Right cardiac atrium (tissue), 5 donors: ENCODE measurements around the gene PADI1. TPM values are rescaled to one million over a fixed set of nuclear protein-coding genes. Genes with fewer than 3 reads are reported as not detected.

Source experiments
- ATAC-seq, 2 donors: fragments of 200-7000 bp; cut with Tn5 transposase; one replicate each; pipeline versions ENCODE4 v1.8.0 to v1.9.1; 2020; ENCODE audit warnings: moderate library complexity in 2 of 2, mild to moderate bottlenecking in 1 of 2
- DNase-seq, 3 donors: peaks; one replicate each; pipeline ENCODE4 v3.0.0-alpha.2; 2020
- H3K27ac ChIP-seq: one replicate; pipeline ENCODE4 v1.5.1; 2013; ENCODE audit warnings: mild to moderate bottlenecking, low read length, control low read depth, moderate library complexity
- H3K27me3 ChIP-seq: one replicate; pipeline ENCODE4 v1.6.1; 2013; ENCODE audit not compliant: control insufficient read depth, insufficient read depth
- H3K4me1 ChIP-seq: one replicate; pipeline ENCODE4 v1.6.1; 2013; ENCODE audit warnings: low read length; ENCODE audit not compliant: control insufficient read depth, insufficient read depth
- H3K4me3 ChIP-seq: one replicate; pipeline ENCODE4 v1.5.1; 2013; ENCODE audit warnings: low read length, control low read depth
- H3K9me3 ChIP-seq: one replicate; pipeline ENCODE4 v1.6.1; 2013; ENCODE audit warnings: low read length; ENCODE audit not compliant: control insufficient read depth
- WGBS: extraction: QIAGEN DNeasy Blood & Tissue Kit; methylation state at CpG from one replicate; pipeline ENCODE4 v1.1.7; 2013; 5-methylcytosine and 5-hydroxymethylcytosine counted together
- intact Hi-C, 4 donors: fragments of 100-400 bp; cut with DNase I; formaldehyde crosslinking; loops; one replicate each; pipeline versions ENCODE4 v1.11.0 to v1.14.0; 2022 to 2023
- polyA plus RNA-seq: library from polyadenylated mRNA; stranded (reverse); fragments of 200-250 nt; gene quantifications from one replicate; pipeline ENCODE4 v1.2.3, GENCODE V29; 2013
- total RNA-seq, 4 donors: library from RNA; stranded (reverse); fragmentation: NEBNext Ultra II Directional; extraction: Animal tissue kit (Norgen Biotek cat#: 25700); gene quantifications; one replicate each; pipeline ENCODE4 v1.2.1, GENCODE V29; 2021
- donor health status: healthy with polysubstance abuse.
- donor health status: DM: no; HTN: yes; CAD: no.
- donor health status: DM: no; HTN: no; CAD: no.
- donor health status: DM: no; HTN: yes; CAD: no; lungs with severe emphysema.
- donor health status: DM: yes; HTN: yes; CAD: no.

Gene PADI1
- total and polyA plus RNA-seq, 5 donors = not detected

DNA sequence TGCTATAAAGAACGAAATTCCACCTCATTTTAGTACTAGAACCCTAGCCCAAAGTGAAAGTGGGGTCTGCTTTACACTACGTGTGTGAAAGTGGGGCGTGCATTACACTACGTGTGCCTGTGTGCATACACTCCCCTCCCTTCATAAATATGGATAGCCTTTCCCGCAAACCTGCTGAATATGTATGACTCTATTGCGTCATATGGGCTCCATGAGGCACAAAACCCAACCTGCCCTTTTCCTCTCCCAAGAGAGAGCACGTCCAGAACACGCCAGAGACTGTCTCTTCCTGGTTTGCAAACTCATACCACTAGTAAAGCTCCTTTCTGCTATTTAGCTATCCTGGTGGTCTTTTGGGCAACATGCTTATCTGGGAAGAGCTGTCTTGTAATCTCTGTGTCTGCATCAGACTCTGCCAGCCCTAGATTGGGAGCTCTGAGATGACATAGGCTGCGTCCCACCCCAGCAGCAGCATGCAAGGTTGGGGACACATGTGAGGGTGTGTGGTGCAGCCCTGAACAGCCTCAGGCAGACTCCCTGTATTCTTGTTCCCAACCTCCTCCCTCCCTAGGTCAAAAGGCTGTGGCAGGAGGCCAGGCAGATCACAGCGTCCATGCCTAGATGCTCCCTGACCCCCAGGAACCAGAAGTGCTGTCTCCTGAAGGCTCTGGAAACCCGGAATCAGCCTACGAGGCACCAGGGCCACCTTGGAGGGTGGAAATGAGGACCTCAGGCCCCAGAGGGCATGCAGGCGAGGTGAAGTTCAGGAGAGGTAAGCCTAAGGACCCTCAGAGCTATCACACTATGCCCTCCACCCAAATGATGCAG is 12.3 kb upstream of the PADI1 start:
- intact Hi-C loops = no loop called here
- 72% methylated on average over 13 of the region's 13 CpGs for WGBS
- Histone ChIP-seq H3K4me1 (no peaks in the 10 kb centered on the region), H3K9me3 (no peaks in the 10 kb centered on the region), H3K27ac (no peak overlapping the region), H3K4me3 (no peak overlapping the region), H3K27me3 (no peaks in the 10 kb centered on the region)
- ATAC-seq (no peak), DNase-seq (no peak)

DNA sequence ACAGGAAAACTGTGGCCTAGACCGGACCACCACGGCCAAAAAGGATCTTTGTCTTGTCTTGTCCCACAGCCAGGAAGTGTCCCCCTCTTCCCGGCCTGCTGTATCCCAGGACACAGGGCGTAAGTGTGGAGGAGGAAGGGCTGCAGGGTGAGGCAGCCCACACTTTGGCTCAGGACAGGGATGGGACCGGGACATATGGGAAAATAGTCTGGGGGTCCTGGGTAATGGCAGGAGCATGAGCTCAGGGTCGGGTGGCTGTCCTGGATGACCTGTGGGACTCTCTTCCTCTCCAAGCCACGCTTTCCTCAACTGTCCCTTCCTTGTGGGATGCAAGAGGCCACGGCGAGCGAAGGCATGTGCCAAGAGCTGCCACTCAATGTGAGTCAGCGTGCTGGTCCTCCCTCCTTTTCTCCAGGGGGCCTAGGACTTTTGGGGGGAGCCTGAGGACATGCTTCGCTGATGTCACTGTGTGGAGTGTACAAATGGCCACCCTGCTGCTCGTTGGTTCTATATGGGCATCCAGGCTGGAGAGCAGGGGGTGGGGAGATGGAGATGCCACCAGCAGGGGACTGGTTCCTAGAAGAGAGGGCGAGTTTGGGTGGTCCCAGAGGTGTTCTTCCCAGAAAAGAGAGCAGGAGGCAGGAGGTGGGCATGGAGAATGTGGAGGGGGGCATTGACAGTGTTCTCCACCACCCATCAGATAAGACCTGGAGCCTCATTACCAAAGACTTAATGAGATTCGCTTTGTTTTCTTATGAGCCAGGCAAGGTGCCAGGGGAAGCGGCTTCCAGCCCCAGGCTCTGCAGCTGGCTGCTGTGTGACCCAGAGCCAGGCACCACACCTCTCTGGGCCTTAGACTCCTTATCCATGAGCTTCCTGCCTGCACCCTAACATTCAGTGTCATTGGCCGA is 11.5 kb upstream of the PADI1 start:
- Histone ChIP-seq H3K27ac (no peak overlapping the region), H3K4me1 (no peaks in the 10 kb centered on the region), H3K4me3 (no peak overlapping the region), H3K27me3 (no peaks in the 10 kb centered on the region), H3K9me3 (no peaks in the 10 kb centered on the region)
- DNase-seq = no peak
- 66% methylated on average over 17 of the region's 17 CpGs for WGBS
- intact Hi-C loops = no loop called here
- no peak for ATAC-seq

DNA sequence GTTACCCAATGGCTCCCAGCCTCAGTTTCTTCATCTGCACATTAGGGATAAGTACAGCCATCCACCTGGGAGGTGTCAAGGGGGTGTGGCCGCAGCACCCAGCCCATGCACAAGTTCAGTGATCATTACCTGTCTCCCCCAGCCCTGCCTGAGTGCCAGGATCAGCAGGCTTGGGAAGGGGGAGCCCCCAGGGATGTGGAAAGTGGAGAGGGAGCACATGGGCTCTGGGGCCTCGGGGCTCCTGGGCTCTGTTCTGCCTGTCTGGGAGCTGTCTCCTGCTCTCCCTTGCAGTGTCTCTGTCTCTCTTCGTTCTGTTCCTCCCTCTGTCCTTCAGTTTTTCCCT is 10.8 kb upstream of the PADI1 start:
- H3K9me3 ChIP-seq = no peaks in the 10 kb centered on the region
- H3K27me3 ChIP-seq = no peaks in the 10 kb centered on the region
- WGBS = 75% methylated on average over 3 of the region's 3 CpGs
- DNase-seq (no peak), ATAC-seq (no peak)
- H3K27ac ChIP-seq = no peak overlapping the region
- no peak overlapping the region for H3K4me3 ChIP-seq
- intact Hi-C loops = no loop called here
- no peaks in the 10 kb centered on the region for H3K4me1 ChIP-seq

DNA sequence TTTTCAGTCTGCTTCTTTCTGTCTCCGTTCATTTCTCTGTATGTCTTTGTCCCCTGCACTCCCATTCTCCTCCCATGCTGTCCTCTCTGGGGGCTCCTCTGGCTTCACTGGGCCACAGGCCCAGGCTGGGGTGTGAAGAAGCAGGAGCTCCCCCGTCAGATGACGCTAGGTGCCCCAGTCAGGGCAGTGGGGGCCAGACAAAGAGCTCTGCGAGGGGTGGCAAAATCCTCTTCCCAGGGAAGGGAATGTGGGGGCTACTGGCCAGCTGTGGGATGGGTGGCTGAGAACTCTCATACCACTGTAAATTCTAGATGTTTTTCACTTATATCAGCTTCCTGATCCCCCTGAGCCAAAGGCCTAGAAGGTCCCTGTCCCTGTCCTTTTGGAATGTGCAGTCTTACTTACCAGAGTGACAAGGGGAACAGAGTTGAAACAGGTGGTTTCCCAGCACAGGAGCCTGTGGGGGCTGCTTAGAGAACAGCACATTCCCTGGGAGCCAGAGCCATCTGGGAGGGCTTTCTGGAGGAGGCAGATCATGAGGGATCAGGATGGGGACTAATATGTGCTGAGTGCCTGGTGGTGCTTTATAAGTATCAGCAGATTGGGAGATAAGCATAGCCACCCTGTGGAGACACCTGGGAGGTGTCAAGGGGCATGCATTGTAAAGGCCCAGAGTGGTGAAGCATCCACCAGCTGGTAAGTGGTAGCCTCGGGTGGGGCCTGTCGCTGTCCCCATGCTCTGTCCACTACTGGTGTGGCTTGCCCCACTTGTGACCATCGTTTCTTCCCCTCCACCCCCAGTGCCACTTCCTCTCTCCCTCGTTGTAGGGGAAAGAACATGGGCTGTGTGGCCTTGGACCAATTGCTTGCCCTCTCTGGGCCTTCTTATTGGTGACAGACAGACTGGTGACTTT is 10.1 kb upstream of the PADI1 start:
- no peaks in the 10 kb centered on the region for H3K27me3 ChIP-seq
- H3K4me1 ChIP-seq = no peaks in the 10 kb centered on the region
- DNase-seq (no peak), ATAC-seq (no peak)
- no peak overlapping the region for H3K27ac ChIP-seq
- WGBS = 64% methylated on average over 8 of the region's 8 CpGs
- H3K9me3 ChIP-seq = no peaks in the 10 kb centered on the region
- H3K4me3 ChIP-seq = no peak overlapping the region
- intact Hi-C loops = no loop called here

DNA sequence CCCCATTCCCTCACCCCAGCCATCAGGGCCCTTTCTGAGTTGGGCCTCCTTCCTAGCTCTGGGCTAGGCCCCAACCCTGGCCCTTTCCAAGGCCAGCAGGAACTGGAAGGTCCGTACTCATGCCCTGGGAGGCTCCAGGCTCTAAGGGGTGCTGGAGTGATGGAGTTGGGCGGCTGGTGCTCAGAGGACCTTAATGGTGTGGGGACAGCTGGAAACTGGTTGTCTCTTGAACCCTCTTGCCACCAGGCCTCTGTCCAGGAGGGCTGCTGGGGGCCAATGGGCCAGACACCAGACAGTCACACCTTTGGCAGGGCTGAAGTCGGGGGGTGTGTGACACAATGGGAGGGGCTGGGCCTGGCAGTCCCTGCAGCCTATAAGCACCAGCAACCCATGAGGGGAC is 9.2 kb upstream of the PADI1 start:
- H3K27me3 ChIP-seq = no peaks in the 10 kb centered on the region
- DNase-seq = no peak

DNA sequence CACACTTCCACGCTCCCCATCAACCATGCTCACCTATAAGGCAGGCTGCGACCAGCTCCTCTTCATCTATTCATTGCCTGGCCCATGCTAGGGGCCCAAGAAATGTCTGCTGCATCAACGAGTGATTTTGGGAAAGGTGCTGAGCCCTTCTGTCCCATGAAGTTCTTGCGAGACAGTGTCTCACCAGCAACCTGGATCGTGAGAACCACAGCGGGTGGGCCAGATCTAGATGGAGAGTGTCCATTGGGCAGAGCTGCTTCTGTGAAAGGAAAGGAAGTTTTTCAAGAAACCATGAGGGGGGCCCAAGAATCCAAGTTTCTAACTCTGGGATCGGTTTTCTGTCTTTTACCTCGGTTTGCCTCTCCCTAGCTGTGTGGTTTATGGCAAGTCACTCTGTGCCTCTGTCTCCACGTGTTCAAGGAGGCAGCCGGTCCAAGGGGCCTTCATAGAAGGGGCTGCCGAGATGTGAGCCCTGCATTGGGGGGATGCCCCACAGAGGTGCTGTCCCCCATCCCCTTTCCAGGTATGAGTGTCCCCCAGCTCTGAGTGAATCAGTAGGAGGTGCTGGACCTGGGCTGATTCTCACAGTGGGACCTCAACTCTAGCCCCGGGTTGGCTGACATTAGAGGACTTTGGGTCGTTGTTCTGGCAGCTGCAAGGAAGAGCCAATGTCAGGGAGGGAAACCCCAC is 8.3 kb upstream of the PADI1 start:
- Histone ChIP-seq H3K4me1 (no peaks in the 10 kb centered on the region), H3K4me3 (no peak overlapping the region), H3K9me3 (no peaks in the 10 kb centered on the region), H3K27me3 (no peaks in the 10 kb centered on the region), H3K27ac (no peak overlapping the region)
- WGBS = 87% methylated on average over 13 of the region's 13 CpGs
- DNase-seq (no peak), ATAC-seq (no peak)
- intact Hi-C loops = no loop called here

More for the DNA sequence above, 9.2 kb upstream of the PADI1 start:
- no peak overlapping the region for H3K27ac ChIP-seq
- no peaks in the 10 kb centered on the region for H3K9me3 ChIP-seq
- 77% methylated on average over 3 of the region's 3 CpGs for WGBS
- no peak for ATAC-seq
- H3K4me3 ChIP-seq = no peak overlapping the region
- H3K4me1 ChIP-seq = no peaks in the 10 kb centered on the region
- intact Hi-C loops = no loop called here

DNA sequence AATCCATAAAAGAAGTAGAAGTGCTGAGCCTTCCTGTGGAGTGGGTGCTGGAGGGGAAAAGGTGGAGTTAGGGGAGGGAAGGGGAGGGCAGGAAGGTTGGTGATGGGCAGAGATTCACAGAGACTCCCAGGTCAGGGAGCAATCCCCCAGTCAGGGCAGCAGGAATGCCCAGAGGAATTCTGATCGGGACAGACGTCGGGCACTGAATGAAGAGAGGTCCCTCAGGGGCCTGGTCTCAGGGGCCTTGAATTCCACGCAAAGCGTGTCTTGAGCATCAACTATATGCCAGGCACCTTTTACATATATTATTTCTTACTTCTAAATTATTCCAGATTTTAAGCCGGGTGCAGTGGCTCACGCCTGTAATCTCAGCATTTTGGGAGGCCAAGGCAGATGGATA is 7.2 kb upstream of the PADI1 start:
- intact Hi-C loops = no loop called here
- Histone ChIP-seq H3K27me3 (no peaks in the 10 kb centered on the region), H3K9me3 (no peaks in the 10 kb centered on the region), H3K4me3 (no peak overlapping the region), H3K27ac (no peak overlapping the region), H3K4me1 (no peaks in the 10 kb centered on the region)
- 82% methylated on average over 7 of the region's 7 CpGs for WGBS
- ATAC-seq (no peak), DNase-seq (no peak)

DNA sequence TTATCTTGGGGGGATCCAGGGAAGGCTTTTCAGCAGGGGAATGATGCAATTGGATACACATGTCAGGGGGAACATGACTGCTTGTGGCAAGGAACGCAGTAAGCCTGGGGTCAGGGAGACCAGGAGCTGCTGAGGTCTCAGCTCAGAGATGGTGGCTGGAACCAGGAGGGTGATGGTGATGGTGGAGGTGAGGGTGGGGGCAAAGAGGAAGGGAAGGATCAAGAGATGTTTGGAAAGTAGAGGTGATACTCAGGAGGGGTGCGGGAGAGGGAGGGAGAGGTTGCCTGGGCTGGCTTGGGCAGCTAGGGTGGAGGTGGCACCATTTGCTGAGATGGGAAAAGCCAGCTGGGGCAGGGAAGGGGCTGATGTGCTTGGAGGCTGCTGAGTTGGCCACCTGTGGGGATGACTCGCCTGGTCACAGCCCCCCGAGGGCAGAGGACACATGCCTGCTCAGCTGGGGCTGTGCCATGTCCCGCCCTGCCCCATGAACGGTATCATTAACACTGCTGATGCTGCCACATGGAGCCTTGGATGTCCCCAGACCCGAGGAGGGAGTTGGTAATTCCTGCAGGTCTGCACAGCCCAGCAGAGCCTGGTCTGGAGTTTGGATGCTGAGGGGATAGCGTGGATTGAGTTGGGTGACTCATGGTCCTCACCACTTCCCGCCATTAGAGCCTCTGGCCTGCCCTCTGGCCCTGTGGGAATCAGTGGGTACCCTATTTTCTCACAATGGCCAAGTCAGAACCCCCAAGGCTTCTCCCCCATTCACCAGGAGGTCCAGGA is 6.3 kb upstream of the PADI1 start:
- ATAC-seq = no peak
- Histone ChIP-seq H3K4me3 (no peak overlapping the region), H3K9me3 (no peaks in the 10 kb centered on the region), H3K27ac (no peak overlapping the region), H3K4me1 (no peaks in the 10 kb centered on the region), H3K27me3 (no peaks in the 10 kb centered on the region)
- WGBS = 71% methylated on average over 9 of the region's 9 CpGs
- intact Hi-C loops = no loop called here
- no peak for DNase-seq

DNA sequence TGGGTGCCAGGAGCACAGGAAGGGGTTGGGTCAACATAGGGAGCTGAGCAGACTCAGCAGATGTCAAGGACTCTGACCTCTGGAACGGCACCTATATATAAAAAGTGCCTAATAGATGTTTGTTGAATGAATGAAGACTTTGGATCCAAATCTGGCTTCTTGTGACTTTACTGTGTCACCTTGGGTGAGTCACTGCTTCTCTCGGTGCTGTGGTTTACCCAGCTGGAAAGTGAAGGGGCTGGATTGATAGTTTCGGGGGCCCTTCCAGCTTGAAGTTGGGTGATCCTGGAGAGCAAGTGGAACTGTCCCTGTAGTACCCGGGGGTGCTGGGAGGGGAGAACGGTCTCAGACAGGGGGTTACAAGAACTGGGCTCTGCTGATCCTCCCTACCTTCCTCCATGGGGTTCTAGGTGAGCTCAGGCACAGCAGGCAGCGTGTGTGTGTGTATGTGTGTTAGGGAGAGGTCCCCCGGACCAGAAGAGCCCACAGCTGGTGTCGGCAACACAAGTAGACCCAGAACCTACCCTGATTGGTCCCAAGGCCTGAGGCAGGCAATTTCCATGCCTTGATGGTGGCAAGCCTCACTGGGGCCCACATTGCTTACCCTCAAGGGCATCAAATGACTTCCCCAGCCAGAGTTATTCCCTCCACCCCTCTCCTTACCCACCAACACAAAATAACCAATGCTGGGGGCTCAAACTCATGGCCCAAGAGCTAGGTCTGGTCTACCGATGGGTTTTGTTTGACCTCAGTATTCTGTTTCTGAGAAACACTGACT is 5.5 kb upstream of the PADI1 start:
- no peak for DNase-seq
- Histone ChIP-seq H3K4me1 (no peaks in the 10 kb centered on the region), H3K27ac (no peak overlapping the region), H3K9me3 (no peaks in the 10 kb centered on the region), H3K27me3 (no peaks in the 10 kb centered on the region), H3K4me3 (no peak overlapping the region)
- intact Hi-C loops = no loop called here
- 75% methylated on average over 9 of the region's 9 CpGs for WGBS
- no peak for ATAC-seq
